Brain microvascular endothelial cell (primary cell): ENCODE measurements around the gene ACIN1.

Experiments used
- DNase-seq: peaks from one replicate; pipeline ENCODE4 v3.0.0-alpha.2; 2020
- H3K27ac ChIP-seq: fragments of 250-450 bp; sonication (Bioruptor Pico); 2 replicates; pipeline ENCODE4 v1.5.1; 2020; ENCODE audit warnings: mild to moderate bottlenecking, moderate library complexity
- H3K27me3 ChIP-seq: fragments of 250-450 bp; sonication (Bioruptor Pico); replicated peaks from 2 replicates; pipeline ENCODE4 v1.5.1; 2020; ENCODE audit warnings: mild to moderate bottlenecking
- H3K36me3 ChIP-seq: fragments of 250-450 bp; sonication (Bioruptor Pico); replicated peaks from 2 replicates; pipeline ENCODE4 v1.5.1; 2020; ENCODE audit warnings: mild to moderate bottlenecking
- H3K4me3 ChIP-seq: 2 replicates; pipeline ENCODE4 v1.5.1; 2011; ENCODE audit warnings: low read depth, mild to moderate bottlenecking, control low read depth, low read length, moderate library complexity
- in situ Hi-C: cut with HindIII; loops from 2 replicates; pipeline ENCODE4 v1.10.0; 2017; ENCODE audit warnings: low sequenced_read_pairs, low pct_ligation_motif_present
- TF ChIP-seq, protein P1 (sequence below): IDR thresholded peaks from 2 replicates; pipeline ENCODE4 v1.5.1; 2011; ENCODE audit warnings: low read depth, mild to moderate bottlenecking, moderate library complexity, low read length, control low read depth, inconsistent platforms; ENCODE audit errors: missing control alignments

ACIN1 gene

DNA sequence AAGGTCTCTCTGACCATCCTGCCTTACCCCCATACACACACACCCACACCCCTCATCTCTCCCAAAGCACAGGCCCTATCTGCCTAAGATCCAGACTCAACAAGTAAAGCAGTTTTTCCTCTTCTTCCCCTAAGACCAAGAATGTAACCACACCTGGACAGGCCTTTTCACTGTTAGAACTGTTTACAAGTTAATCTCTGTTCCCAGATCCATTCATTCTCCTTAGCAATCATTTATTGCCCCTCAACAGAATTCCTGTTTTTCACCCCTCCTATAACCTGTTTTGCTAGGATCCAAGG is 11.8 kb upstream of the ACIN1 start:
- Histone ChIP-seq H3K4me3 (no peak overlapping the region), H3K27me3 (peaks cover 4% of the 10 kb centered on the region), H3K36me3 (no peaks in the 10 kb centered on the region), H3K27ac (no peak overlapping the region)
- TF ChIP-seq, protein P1, sequence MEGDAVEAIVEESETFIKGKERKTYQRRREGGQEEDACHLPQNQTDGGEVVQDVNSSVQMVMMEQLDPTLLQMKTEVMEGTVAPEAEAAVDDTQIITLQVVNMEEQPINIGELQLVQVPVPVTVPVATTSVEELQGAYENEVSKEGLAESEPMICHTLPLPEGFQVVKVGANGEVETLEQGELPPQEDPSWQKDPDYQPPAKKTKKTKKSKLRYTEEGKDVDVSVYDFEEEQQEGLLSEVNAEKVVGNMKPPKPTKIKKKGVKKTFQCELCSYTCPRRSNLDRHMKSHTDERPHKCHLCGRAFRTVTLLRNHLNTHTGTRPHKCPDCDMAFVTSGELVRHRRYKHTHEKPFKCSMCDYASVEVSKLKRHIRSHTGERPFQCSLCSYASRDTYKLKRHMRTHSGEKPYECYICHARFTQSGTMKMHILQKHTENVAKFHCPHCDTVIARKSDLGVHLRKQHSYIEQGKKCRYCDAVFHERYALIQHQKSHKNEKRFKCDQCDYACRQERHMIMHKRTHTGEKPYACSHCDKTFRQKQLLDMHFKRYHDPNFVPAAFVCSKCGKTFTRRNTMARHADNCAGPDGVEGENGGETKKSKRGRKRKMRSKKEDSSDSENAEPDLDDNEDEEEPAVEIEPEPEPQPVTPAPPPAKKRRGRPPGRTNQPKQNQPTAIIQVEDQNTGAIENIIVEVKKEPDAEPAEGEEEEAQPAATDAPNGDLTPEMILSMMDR: no peak
- in situ Hi-C loops: no loop called here
- no peak for DNase-seq

DNA sequence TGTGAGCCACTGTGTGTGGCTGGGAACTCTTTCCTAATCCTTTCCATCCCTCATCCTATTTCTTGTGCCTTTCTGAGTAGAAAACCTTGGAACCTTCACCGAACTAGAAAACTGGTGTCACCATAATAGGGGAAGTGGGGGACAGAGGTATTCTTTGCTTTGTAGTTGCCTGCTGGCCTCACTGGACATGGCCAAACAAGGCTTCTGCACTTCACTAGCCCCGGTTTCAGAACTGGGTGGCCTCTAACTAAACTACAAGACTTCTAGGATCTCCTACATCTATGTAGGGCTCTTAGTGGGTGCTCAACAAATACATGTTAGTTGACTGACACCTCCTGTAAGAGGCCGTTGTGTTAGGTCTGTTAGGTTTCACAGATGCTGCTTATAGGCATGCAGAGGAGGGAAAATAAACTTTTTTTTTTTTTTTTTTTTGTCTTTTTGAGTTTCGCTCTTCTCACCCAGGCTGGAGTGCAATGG is 10.4 kb upstream of the ACIN1 start:
- Histone ChIP-seq H3K27me3 (no peaks in the 10 kb centered on the region), H3K27ac (no peak overlapping the region), H3K4me3 (no peak overlapping the region), H3K36me3 (no peaks in the 10 kb centered on the region)
- in situ Hi-C loops: no loop called here
- TF ChIP-seq, protein P1: no peak
- DNase-seq: no peak

DNA sequence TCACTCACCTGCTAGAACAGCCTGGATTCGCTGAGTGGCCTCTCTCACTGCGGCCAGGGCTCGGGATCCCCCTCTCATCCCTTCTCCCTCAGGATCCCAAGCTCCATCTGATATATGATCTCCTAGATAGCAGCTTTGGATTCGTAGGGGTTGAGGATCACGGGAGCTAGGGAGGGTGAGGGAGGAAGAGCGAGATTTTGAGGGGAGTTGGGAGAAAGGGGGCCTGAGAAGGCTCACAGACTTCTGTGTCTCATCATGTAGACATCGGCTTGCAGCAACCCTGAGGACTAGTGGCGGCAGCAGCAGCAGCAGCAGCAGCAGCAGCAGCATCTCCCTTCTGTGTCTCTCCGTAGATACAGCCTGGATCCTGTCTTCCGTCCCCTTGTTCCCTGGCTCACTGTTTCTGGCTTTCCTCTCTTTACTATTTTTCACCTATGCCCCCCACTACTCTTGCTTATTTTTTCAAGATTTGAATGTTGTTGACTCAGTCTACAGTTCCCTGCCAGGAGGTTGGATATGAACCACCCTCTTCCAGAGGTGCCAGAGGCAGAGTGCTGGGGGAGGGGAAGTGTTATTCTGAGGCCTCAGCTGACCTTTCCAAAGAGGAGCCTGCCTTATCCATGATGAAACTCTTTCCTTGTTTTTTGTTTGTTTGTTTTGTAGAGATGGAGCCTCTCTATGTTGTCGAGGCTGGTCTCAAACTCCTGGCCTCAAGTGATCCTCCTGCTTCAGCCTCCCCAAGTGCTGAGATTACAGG is 9.8 kb upstream of the ACIN1 start, which contains the start of gene CIROP:
Gene CIROP, minus strand, starts transcription at position 399 of the 757 bp plus-strand sequence. Its CDS starts 69 bp downstream, at position 330.
- Histone ChIP-seq H3K27me3 (no peaks in the 10 kb centered on the region), H3K36me3 (no peaks in the 10 kb centered on the region), H3K4me3 (no peak within 1 kb of the TSS), H3K27ac (no peak within 1 kb of the TSS)
- DNase-seq: no peak
- TF ChIP-seq, protein P1: no peak
- in situ Hi-C loops: no loop called here

DNA sequence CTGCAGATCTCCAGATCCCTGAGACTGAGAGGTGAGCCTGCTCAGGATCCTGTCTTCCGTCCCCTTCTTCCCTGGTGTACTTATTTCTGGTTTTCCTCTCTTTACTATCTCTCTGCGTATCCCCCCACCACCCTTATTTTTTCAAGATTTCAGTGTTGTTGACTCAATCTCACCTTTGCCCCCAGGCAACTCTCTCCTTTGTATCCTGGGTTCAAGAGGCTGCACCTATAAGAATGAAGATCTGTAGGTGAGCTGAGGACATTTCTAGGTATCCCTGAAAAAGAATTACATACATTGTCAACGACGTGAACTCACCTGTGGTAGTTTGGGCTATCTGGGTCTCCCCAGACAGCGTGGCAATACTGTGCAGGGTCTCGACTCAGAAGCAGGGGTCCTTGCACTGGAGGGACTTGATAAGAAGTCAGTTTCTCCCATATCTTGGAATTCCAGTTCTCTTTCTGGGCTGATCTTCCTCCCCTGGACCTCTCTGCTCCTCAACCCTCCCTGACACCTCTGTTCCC is 9.2 kb upstream of the ACIN1 start:
- H3K4me3 ChIP-seq: no peak overlapping the region
- TF ChIP-seq, protein P1: no peak
- H3K27ac ChIP-seq: no peak overlapping the region
- in situ Hi-C loops: no loop called here
- no peaks in the 10 kb centered on the region for H3K27me3 ChIP-seq
- no peak for DNase-seq
- H3K36me3 ChIP-seq: no peaks in the 10 kb centered on the region

DNA sequence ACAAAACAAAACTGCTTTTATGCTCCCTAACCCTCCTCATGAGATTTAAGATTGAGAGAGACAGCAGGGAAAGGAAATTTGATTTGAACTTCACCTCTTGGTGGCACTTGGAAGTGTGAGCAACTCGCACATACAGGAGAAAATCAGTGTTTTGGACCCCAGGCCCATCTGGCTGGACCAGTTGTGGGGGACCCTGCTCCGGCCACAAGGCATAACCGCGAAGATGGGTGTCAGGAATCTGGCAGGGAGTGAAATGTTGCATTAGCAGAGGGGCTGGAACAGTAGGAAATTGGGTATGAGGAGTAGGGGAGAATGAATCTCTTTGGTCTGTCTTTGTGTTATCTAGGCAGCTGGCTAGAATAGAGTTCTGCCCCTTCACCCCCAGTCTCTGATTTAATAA is 8.6 kb upstream of the ACIN1 start:
- no peak overlapping the region for H3K4me3 ChIP-seq
- H3K36me3 ChIP-seq: no peaks in the 10 kb centered on the region
- TF ChIP-seq, protein P1: no peak
- no peak for DNase-seq
- no peak overlapping the region for H3K27ac ChIP-seq
- H3K27me3 ChIP-seq: no peaks in the 10 kb centered on the region
- in situ Hi-C loops: no loop called here

DNA sequence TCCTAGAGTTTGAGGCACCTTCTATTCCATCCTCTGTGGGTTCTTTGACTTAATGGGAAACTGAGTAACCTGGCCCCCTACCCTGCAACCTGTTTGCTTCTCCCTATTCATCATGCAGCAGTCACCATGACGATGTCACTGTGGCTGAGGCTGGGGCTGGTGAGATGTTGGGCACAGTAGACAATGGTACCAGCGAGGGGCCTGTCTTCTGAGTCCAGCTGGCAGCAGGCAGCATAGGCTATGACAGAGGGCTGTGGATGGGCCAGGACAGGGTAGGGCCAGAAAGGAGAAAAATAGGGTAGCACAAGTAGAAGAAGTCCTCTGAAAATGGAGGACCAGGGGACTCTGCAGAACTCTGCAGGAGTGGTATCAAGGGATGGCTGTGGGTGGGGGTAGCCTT is 7.9 kb upstream of the ACIN1 start:
- H3K27me3 ChIP-seq: no peaks in the 10 kb centered on the region
- no peak overlapping the region for H3K27ac ChIP-seq
- no peak for DNase-seq
- no peak overlapping the region for H3K4me3 ChIP-seq
- in situ Hi-C loops: no loop called here
- peaks cover 6% of the 10 kb centered on the region for H3K36me3 ChIP-seq
- TF ChIP-seq, protein P1: no peak
